Mesendoderm (in vitro differentiated cells): ENCODE measurements around the gene CPLX1.

Experiments
- DNase-seq: peaks from one replicate; pipeline ENCODE4 v3.0.0; 2013
- H2AK5ac ChIP-seq: 2 replicates; pipeline ENCODE4 v1.6.1; 2013; ENCODE audit warnings: low read length, inconsistent platforms
- H2BK120ac ChIP-seq: 2 replicates; pipeline ENCODE4 v1.6.1; 2013; ENCODE audit warnings: low read depth, mild to moderate bottlenecking, low read length, moderate library complexity, mixed read lengths
- H2BK15ac ChIP-seq: replicated peaks from 2 replicates; pipeline ENCODE4 v1.6.1; 2013; ENCODE audit warnings: low read depth, mild to moderate bottlenecking, moderate library complexity
- H2BK5ac ChIP-seq: 2 replicates; pipeline ENCODE4 v1.6.1; 2013; ENCODE audit warnings: low read length, inconsistent platforms
- H3K18ac ChIP-seq: 2 replicates; pipeline ENCODE4 v1.6.1; 2013; ENCODE audit warnings: mild to moderate bottlenecking, low read length, mixed read lengths
- H3K23ac ChIP-seq: one replicate; pipeline ENCODE4 v1.6.1; 2013; ENCODE audit warnings: low read length
- H3K27ac ChIP-seq: 2 replicates; pipeline ENCODE4 v1.5.1; 2013; ENCODE audit warnings: low read depth, mild to moderate bottlenecking, inconsistent platforms, low read length, moderate library complexity
- H3K27me3 ChIP-seq: 2 replicates; pipeline ENCODE4 v1.6.1; 2013; ENCODE audit warnings: low read length, control low read depth, mild to moderate bottlenecking, inconsistent platforms; ENCODE audit not compliant: insufficient read depth, poor library complexity
- H3K36me3 ChIP-seq: 2 replicates; pipeline ENCODE4 v1.6.1; 2013; ENCODE audit warnings: low read length, inconsistent platforms; ENCODE audit not compliant: control insufficient read depth, insufficient read depth
- H3K4ac ChIP-seq: one replicate; pipeline ENCODE4 v1.6.1; 2013; ENCODE audit warnings: low read depth, mild to moderate bottlenecking, low read length, moderate library complexity
- H3K4me1 ChIP-seq: 2 replicates; pipeline ENCODE4 v1.6.1; 2013; ENCODE audit warnings: low read depth, low read length, inconsistent platforms; ENCODE audit not compliant: control insufficient read depth
- H3K4me2 ChIP-seq: 2 replicates; pipeline ENCODE4 v1.6.1; 2013; ENCODE audit warnings: low read length
- H3K4me3 ChIP-seq: 2 replicates; pipeline ENCODE4 v1.5.1; 2013; ENCODE audit warnings: mild to moderate bottlenecking, low read length
- H3K56ac ChIP-seq: one replicate; pipeline ENCODE4 v1.6.1; 2013; ENCODE audit warnings: low read length
- H3K79me1 ChIP-seq: 2 replicates; pipeline ENCODE4 v1.6.1; 2013; ENCODE audit warnings: low read length, inconsistent platforms
- H3K79me2 ChIP-seq: 2 replicates; pipeline ENCODE4 v1.6.1; 2013; ENCODE audit warnings: mild to moderate bottlenecking, low read length; ENCODE audit not compliant: control insufficient read depth, insufficient read depth
- H3K9ac ChIP-seq: 2 replicates; pipeline ENCODE4 v1.6.1; 2013; ENCODE audit warnings: low read length, inconsistent platforms
- H4K5ac ChIP-seq: one replicate; pipeline ENCODE4 v1.6.1; 2013; ENCODE audit warnings: low read length
- H4K8ac ChIP-seq: one replicate; pipeline ENCODE4 v1.6.1; 2013; ENCODE audit warnings: low read depth, mild to moderate bottlenecking, control low read depth, low read length, moderate library complexity
- WGBS: extraction: QIAGEN DNeasy Blood & Tissue Kit; methylation state at CpG from one replicate; pipeline ENCODE4 v1.1.7; 2013; ENCODE audit warnings: low lambda C conversion rate, missing lambda C conversion rate; ENCODE audit not compliant: insufficient coverage; ENCODE audit errors: extremely low coverage; 5-methylcytosine and 5-hydroxymethylcytosine counted together

CPLX1 gene

GRCh38 chr4:870951-871350, 45.0 kb upstream of the CPLX1 start:
- Histone ChIP-seq H3K4me3 (no peak overlapping the region), H2AK5ac (no peak overlapping the region), H4K5ac (no peak overlapping the region), H2BK5ac (no peak overlapping the region), H3K4me2 (no peak overlapping the region), H3K18ac (no peak overlapping the region), H3K23ac (no peak overlapping the region), H3K79me1 (no peaks in the 10 kb centered on the region), H3K36me3 (peaks cover 14% of the 10 kb centered on the region), H3K27ac (no peak overlapping the region), H3K56ac (no peak overlapping the region), H3K27me3 (no peaks in the 10 kb centered on the region), H4K8ac (no peak overlapping the region), H2BK15ac (no peak overlapping the region), H3K4ac (no peak overlapping the region), H2BK120ac (no peak overlapping the region), H3K9ac (no peak overlapping the region), H3K4me1 (no peaks in the 10 kb centered on the region), H3K79me2 (no peaks in the 10 kb centered on the region)
- DNase-seq, result no peak
- whole genome bisulfite sequencing, result no CpG with 5 or more reads among the region's 20 CpGs

GRCh38 chr4:869776-870175, 43.8 kb upstream of the CPLX1 start:
- DNase-seq, result no peak
- no peak overlapping the region for H3K56ac ChIP-seq
- H4K8ac ChIP-seq, result no peak overlapping the region
- H3K4ac ChIP-seq, result no peak overlapping the region
- H2AK5ac ChIP-seq, result no peak overlapping the region
- no peak overlapping the region for H3K4me2 ChIP-seq
- H2BK120ac ChIP-seq, result no peak overlapping the region
- no peak overlapping the region for H3K9ac ChIP-seq
- no peak overlapping the region for H3K23ac ChIP-seq
- H3K18ac ChIP-seq, result no peak overlapping the region
- no peak overlapping the region for H4K5ac ChIP-seq
- WGBS, result no CpG with 5 or more reads among the region's 15 CpGs
- H3K36me3 ChIP-seq, result peaks cover 14% of the 10 kb centered on the region
- no peak overlapping the region for H2BK5ac ChIP-seq
- H3K79me1 ChIP-seq, result no peaks in the 10 kb centered on the region
- no peak overlapping the region for H3K4me3 ChIP-seq
- H3K79me2 ChIP-seq, result no peaks in the 10 kb centered on the region
- H2BK15ac ChIP-seq, result no peak overlapping the region
- H3K4me1 ChIP-seq, result no peaks in the 10 kb centered on the region
- H3K27ac ChIP-seq, result no peak overlapping the region
- no peaks in the 10 kb centered on the region for H3K27me3 ChIP-seq

- Histone ChIP-seq H3K36me3 (peaks cover 11% of the 10 kb centered on the region), H3K4me3 (no peak overlapping the region), H3K79me1 (no peaks in the 10 kb centered on the region), H2BK15ac (no peak overlapping the region), H3K4ac (no peak overlapping the region), H2BK120ac (no peak overlapping the region), H3K27me3 (no peaks in the 10 kb centered on the region), H2BK5ac (no peak overlapping the region), H3K27ac (no peak overlapping the region), H4K8ac (no peak overlapping the region), H3K4me2 (no peak overlapping the region), H4K5ac (no peak overlapping the region), H3K18ac (no peak overlapping the region), H3K9ac (no peak overlapping the region), H2AK5ac (no peak overlapping the region), H3K79me2 (no peaks in the 10 kb centered on the region), H3K56ac (no peak overlapping the region), H3K4me1 (no peaks in the 10 kb centered on the region), H3K23ac (no peak overlapping the region)
- DNase-seq, result no peak
- WGBS, result no CpG with 5 or more reads among the region's 21 CpGs
Observed at GRCh38 chr4:868421-868820, 42.5 kb upstream of the CPLX1 start.

GRCh38 chr4:867526-868250, 41.8 kb upstream of the CPLX1 start:
- Histone ChIP-seq H2AK5ac (no peak overlapping the region), H3K18ac (no peak overlapping the region), H3K27ac (no peak overlapping the region), H3K79me2 (no peaks in the 10 kb centered on the region), H3K4me3 (no peak overlapping the region), H2BK15ac (no peak overlapping the region), H3K36me3 (peaks cover 12% of the 10 kb centered on the region), H4K8ac (no peak overlapping the region), H2BK120ac (no peak overlapping the region), H3K79me1 (no peaks in the 10 kb centered on the region), H3K9ac (no peak overlapping the region), H3K4me2 (no peak overlapping the region), H2BK5ac (no peak overlapping the region), H3K23ac (no peak overlapping the region), H3K56ac (no peak overlapping the region), H3K4me1 (no peaks in the 10 kb centered on the region), H4K5ac (no peak overlapping the region), H3K4ac (no peak overlapping the region), H3K27me3 (no peaks in the 10 kb centered on the region)
- no peak for DNase-seq
- no CpG with 5 or more reads among the region's 26 CpGs for WGBS

- Histone ChIP-seq H3K27me3 (no peaks in the 10 kb centered on the region), H3K27ac (no peak overlapping the region), H2AK5ac (no peak overlapping the region), H3K36me3 (peaks cover 13% of the 10 kb centered on the region), H3K4me3 (no peak overlapping the region), H4K8ac (no peak overlapping the region), H3K4ac (no peak overlapping the region), H2BK15ac (no peak overlapping the region), H2BK120ac (no peak overlapping the region), H3K79me1 (no peaks in the 10 kb centered on the region), H3K18ac (no peak overlapping the region), H3K4me2 (no peak overlapping the region), H3K9ac (no peak overlapping the region), H3K56ac (no peak overlapping the region), H3K23ac (no peak overlapping the region), H3K4me1 (no peaks in the 10 kb centered on the region), H2BK5ac (no peak overlapping the region), H3K79me2 (no peaks in the 10 kb centered on the region), H4K5ac (no peak overlapping the region)
- DNase-seq, result peak; percentile 22
- WGBS, result no CpG with 5 or more reads among the region's 28 CpGs
Observed at GRCh38 chr4:866761-867390, 40.9 kb upstream of the CPLX1 start.
